ENCODE data around the gene GPI.
"Not testable (repeated sequence)": the region's sequence is repeated elsewhere in the genome, so short reads cannot be mapped to it uniquely, and the experiment has no call there.

Gene GPI

DNA sequence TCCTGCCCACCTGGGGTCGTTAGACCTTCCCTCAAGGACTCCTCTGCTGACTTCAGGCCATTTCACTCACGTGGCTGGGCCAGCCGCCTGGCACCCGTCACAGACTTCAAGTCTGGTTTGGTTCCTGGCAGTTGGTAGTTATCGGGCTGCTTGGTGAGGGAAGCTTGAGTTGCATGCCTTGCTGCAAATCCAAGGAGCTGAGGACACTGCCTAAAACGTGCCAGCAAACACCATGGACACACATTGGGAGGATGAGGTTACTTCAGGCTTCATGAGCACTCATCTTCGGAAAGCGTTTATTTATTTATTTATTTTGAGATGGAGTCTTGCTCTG lies 2.6 kb downstream of the GPI start:
- DNase-seq (ENCODE audit: low read depth in 2 of 2), result no peak

DNA sequence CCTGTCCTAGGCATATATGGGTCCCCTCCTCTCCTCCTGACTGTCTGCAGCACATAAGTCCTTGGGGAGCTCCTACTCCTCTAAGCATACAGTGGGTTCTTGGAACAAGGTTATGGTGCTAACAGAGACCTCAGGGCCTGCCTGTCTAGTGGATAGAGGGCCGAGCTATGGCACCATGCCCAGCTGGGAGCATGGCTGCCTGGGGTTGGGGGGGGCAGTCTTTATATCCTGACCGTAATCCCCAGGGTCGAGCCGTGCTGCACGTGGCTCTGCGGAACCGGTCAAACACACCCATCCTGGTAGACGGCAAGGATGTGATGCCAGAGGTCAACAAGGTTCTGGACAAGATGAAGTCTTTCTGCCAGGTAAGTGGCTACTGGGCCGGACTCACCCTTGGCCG lies 3.3 kb downstream of the GPI start:
- DNase-seq (ENCODE audit: low read depth in 2 of 2), result no peak

DNA sequence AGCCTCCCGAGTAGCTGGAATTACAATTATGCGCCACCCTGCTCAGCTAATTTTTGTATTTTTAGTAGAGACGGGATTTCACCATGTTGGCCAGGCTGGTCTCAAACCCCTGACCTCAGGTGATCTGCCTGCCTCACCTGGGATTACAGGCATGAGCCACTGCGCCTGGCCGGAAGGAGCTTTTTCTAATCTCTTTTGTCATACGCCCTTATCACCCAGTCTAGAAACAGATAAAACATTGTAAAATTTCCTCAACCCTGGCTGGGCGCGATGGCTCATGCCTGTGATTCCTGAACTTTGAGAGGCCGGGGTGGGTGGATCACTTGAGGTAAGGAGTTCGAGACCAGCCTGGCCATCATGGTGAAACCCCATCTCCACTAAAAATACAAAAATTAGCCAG lies 4.2 kb downstream of the GPI start:
- DNase-seq (ENCODE audit: low read depth in 2 of 2), result not testable (repeated sequence)

DNA sequence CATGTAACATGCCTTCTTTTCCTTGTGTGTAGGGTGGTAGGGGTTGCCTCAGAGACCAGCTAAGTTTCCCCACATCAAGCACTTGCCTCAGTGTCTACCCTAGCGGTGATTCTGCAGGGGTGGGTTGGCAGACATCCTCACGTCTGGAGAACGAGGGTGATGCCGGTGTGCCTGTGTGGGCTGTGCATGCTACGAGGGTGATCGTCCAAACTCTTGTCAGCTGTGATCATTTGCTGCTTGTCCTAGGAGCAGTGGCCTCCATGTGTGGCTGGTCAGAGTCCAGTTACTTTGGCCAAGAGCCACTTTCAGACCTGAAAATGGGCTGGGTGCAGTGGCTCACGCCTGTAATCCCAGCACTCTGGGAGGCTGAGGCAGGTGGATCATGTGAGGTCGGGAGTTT lies 5.1 kb downstream of the GPI start:
- no peak for DNase-seq (ENCODE audit: low read depth in 2 of 2)

DNA sequence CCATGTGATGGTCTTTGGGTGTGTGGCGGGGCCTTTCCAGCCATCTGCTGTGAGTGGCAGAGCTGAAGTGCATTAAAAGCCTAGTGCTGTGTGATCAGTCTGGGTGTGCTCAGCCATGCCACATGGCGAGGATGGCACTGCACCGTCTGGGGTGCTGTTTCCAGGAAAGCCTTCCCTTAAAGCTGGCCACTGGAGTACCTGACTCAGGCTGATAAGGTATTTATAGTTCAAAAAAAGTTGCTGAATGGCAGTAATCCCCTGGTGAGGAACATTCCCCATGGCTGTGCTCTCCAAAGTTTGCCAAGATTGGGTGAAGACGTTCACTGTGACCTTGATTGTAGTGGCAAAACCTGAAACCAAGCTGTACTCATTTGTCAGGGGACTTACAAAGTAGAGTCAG lies 6.0 kb downstream of the GPI start:
- no peak for DNase-seq (ENCODE audit: low read depth in 2 of 2)

DNA sequence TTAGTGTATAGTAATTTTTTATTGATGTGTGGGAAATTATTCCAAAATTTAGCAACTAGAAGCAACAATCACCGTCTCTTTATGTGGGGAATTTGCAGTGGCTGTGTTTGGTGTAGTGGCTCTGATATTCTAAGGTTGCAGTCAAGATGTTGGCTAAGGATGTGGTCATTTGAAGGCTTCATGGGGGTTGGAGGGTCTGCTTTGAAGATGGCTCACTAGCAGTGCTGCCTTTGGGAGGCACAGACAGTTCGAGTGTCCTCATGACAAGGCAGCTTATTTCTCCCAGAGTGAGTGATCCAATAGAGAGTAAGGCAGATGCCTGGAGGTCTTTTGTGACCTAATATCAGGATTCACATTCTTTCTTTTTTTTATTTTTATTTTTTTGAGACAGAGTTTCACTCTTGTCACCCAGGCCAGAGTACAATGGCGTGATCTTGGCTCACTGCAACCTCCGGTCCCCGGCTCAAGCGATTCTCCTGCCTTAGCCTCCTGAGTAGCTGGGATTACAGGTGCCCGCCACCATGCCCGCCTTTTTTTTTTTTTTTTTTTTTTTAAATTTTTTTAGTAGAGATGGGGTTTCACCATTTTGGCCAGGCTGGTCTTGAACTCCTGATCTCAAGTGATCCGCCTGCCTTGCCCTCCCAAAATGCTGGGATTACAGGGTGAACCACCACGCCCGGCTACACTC lies 8.7 kb downstream of the GPI start:
- no peak for DNase-seq (ENCODE audit: low read depth in 2 of 2)

DNA sequence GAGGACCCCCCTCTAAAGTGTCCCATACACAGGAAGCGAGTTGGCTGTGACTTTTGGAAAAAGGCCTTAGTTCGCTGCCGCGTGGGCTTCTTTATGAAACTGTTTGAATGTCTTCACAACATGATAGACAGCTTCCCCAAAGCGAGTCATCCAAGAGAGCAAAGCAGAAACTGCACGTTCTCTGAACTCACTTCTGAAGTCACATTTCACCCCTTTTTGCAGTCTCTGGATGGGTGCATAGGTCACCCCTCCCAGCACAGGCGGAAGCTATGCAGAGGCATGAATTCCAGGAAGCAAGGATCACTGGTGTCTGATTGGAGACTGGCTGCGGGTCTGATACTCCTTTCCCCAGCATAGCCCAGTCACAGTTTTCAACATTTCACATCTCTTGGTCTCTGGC lies 10.6 kb downstream of the GPI start:
- no peak for DNase-seq (ENCODE audit: low read depth in 2 of 2)

DNA sequence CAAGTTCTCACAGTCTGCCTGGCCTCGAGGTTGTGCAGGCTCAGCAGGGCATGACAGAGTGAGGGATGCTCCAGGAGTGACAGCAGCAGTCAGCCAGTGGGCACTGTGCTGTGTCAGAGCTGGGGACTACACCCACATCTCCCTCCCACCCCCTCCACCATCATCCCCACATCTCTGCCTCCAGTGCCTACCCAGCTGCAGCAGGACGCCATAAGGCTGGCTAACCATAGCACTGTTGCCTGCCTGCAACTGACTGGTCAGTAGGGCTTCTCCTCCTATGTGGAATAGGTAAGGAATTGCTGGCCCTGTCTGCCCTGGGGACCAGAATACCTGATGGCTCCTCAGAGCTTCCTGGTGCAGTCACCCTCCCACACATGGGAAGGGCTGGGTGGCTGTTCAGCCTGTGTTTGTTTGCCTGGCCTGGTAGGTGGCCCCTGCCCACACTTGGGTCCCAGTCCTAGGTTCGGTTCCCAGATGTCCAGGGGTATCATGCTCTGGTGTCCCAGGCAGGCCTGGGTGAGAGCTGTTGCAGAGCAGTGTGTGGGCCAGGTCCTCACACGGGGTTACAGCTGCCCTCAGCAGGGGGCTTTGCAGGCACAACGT lies 15.7 kb downstream of the GPI start:
- no peak for DNase-seq (ENCODE audit: low read depth in 2 of 2)

DNA sequence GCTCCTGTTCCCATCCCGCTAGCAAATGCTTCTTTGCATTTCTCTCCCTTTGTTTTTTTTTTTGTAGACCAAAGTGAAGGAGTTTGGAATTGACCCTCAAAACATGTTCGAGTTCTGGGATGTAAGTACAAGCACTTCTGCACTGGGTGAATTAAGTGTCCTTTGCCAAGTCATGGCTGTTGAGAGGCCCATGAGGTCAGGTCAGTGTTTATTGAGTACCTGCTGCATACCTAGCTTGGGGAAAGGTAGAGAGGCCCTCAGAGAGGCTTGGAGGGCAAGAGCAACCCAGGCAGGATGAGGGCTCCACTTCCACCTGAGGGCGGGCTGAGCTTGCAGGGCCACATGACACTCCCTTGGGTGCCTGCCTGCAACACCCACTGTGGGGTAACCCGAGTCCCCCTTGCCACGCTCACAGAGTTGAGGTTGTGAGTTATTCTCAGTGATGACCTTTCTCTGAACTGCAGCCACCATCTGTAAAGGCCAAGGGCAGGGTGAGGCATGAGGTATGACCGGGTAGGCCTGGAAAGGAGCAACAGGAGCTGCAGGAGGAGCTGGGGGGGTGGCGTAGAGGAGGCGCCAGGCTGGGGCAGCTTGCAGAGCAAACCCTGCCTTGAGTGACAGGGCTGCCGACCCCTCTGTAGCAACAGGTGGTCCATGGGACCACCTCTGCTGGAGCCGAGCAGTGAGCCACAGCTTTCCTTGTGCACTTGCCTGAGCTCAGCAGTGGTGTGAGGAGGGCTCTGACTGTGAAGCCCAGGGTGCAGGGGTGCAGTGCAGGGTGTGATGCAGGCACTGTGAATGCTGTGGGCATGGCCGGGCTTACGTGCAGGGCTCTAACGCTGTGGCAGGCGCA lies 16.6 kb downstream of the GPI start:
- no peak for DNase-seq (ENCODE audit: low read depth in 2 of 2)

DNA sequence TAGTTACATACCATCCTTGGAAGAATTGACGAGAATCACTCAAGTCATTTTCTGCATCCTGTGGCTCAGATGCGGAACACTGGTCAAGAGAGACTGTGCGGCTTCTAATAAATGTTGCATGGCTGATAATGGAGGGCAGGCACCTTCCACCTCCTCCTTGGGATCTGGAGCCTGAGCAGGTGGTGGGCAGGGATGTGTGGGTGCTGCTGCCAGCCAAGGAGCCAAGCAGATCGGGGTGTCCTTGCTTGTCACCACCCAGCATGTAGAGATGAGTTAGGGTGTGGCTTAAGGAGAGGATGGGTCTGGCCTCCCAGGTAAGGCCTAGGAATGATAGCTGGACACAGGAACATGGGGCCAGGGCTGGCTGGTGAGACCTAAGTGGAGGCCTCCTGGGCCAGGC lies 17.5 kb downstream of the GPI start:
- DNase-seq (ENCODE audit: low read depth in 2 of 2), result no peak

DNA sequence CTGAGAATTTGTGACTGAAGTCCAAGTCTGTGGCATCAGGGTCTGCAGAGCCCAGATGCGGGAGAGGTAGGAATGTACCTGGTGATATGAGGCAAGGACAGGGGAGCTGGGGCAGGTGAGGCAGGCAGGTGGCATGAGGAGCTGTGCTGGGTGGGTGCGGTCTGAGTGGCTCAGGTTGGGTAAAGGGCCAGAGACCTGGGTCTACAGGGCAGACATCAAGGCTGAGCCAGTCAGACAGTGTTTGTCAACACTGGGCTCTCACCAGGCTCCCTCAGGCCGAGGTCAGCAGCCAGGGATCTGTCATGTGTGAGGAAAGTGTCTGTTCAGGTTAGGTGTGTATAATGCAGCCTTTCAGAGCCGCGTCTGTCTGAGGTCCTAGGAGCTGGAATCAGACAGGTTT lies 18.6 kb downstream of the GPI start:
- no peak for DNase-seq (ENCODE audit: low read depth in 2 of 2)

DNA sequence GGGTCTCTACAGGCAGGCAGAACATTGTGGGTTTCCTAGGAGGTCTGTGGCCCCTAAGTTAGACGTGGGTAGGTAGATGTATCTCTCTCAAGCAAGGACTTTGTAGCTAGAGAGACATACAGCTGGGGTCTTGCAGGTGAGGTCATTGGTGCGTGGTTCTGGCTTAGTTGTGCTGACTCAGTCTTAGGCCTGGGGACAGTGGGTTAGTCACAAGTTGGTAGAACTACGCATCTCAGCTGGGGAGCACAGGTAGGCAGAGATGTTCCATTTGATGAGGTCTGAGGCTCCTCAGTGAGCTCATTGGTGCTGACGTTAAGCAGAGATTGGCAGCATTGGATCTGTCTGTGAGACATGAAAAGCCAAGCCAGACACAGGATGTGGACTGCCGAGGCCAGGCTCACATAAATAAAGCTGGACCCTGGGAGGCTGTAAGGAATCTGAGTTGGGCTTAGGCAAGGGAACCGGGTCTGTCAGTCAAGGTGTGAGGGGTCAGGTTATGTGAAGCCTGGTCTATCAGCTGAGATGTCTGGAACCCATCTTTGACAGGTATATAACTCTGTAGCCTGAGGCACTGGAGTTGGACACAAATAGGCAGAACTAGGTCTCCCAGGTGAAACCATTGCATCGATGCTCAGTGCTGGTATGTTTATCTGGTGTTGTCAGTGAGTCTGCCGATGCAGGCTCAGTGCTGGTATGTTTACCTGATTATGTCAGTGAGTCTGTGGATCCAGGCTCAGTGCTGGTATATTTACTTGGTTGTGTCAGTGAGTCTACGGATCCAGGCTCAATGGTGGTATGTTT lies 21.8 kb downstream of the GPI start:
- DNase-seq (ENCODE audit: low read depth in 2 of 2), result no peak

DNA sequence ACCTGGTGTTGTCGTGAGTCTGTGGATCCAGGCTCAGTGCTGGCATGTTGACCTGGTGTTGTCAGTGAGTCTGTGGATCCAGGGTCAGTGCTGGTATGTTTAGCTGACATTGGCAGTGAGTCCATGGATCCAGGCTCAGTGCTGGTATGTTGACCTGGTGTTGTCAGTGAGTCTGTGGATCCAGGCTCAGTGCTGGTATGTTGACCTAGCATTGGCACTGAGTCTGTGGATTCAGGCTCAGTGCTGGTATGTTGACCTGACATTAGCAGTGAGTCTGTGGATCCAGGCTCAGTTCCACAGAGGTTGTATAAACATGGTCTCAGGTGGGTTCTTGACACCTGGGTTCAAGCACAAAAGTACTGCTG lies 22.4 kb downstream of the GPI start:
- no peak for DNase-seq (ENCODE audit: low read depth in 2 of 2)

DNA sequence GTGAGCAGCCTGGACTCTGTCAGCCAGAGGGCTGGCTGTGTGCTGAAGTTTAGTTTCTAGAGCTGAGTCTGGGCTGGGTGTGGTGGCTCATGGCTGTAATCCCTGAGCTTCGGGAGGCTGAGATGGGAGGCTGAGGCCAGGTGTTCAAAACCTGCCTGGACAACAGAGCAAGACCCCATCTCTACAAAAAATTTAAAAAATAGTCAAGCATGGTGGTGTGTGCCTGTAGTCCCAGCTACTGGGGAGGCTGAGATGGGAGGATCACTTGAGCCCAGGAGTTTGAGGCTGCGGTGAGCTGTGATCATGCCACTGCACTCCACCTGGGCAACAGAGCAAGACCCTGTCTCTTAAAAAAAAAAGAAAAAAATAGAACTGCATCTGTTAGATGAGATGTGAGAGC lies 23.7 kb downstream of the GPI start:
- DNase-seq (ENCODE audit: low read depth in 2 of 2), result not testable (repeated sequence)

DNA sequence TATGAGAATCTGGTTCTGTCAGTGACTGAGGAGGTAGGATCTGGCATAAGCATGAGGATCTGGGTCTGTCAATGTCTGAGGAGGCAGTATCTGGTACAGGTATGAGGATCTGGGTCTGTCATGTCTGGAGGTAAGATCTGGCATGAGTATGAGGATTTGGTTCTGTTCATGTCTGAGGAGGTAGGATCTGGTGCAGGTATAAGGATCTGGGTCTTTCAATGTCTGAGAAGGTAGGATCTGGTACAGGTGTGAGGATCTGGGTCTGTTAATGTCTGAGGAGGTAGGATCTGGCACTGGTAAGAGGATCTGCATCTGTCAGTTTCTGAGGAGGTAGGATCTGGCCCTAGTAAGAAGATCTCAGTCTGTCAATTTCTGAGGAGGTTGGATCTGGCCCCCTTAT lies 26.8 kb downstream of the GPI start:
- DNase-seq (ENCODE audit: low read depth in 2 of 2), result no peak

DNA sequence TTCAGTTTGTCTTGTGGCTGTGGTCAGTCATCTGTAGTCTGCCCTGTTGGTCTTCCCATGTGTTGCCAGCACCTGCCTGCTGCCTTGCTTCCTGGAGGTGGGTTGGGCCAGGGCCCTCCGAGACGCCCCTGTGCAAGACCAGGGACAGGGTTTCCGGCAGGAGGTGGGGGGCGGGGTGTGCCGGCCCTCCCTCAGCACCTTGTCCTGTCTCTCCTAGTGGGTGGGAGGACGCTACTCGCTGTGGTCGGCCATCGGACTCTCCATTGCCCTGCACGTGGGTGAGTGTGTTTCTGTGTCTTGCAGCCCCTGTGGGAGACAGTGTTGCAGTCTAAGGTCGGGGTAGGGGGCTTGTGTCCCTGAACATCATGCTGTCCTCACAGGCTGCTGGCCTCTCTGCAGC lies 28.0 kb downstream of the GPI start:
- DNase-seq (ENCODE audit: low read depth in 2 of 2), result no peak

DNA sequence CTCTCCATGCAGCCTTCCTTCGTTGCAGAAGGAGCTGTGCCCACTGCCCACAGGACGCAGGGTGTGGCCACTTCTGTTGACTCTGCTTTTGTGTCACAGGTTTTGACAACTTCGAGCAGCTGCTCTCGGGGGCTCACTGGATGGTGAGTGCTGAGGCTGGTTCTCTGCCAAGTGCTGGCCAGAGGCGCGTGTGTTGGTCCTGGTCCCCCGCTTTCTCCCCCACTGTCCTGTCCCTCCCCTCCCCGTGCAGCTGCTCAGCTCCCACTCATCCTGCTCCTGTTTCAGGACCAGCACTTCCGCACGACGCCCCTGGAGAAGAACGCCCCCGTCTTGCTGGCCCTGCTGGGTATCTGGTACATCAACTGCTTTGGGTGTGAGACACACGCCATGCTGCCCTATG lies 28.6 kb downstream of the GPI start:
- DNase-seq (ENCODE audit: low read depth in 2 of 2), result no peak

DNA sequence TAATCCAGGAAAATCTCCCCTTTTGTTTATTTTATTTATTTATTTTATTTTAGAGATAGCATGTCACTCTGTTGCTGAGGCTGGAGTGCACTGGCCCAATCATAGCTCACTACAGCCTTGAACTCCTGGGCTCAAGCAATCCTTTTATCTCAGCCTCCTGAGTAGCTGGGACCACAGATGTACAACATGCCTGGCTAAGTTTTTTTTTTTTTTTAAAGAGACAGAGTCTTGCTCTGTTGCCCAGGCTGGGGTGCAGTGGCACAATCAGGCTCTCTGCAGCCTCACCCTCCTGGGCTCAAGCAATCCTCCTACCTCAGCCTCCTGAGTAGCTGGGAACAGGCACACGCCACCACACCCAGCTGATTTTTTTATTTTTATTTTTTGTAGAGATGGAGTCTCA lies 32.9 kb downstream of the GPI start:
- DNase-seq (ENCODE audit: low read depth in 2 of 2), result no peak

DNA sequence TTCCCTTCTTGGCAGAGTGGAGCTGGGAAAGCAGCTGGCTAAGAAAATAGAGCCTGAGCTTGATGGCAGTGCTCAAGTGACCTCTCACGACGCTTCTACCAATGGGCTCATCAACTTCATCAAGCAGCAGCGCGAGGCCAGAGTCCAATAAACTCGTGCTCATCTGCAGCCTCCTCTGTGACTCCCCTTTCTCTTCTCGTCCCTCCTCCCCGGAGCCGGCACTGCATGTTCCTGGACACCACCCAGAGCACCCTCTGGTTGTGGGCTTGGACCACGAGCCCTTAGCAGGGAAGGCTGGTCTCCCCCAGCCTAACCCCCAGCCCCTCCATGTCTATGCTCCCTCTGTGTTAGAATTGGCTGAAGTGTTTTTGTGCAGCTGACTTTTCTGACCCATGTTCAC lies 34.9 kb downstream of the GPI start:
- no peak for DNase-seq (ENCODE audit: low read depth in 2 of 2)

DNA sequence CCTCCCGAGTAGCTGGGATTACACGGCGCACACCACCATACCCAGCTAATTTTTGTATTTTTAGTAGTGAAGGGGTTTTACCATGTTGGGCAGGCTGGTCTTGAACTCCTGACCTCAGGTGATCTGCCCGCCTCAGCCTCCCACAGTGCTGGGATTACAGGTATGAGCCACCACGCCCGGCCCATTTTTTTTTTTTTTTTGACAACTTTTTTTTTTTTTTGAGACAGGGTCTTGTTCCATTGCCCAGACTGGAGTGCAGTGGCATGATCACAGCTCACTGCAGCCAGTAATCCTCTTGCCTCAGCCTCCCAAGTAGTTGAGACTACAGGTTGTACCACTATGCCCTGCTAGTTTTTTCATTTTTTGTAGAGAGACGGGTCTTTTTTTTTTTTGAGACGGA lies 35.8 kb downstream of the GPI start:
- not testable (repeated sequence) for DNase-seq (ENCODE audit: low read depth in 2 of 2)

DNA sequence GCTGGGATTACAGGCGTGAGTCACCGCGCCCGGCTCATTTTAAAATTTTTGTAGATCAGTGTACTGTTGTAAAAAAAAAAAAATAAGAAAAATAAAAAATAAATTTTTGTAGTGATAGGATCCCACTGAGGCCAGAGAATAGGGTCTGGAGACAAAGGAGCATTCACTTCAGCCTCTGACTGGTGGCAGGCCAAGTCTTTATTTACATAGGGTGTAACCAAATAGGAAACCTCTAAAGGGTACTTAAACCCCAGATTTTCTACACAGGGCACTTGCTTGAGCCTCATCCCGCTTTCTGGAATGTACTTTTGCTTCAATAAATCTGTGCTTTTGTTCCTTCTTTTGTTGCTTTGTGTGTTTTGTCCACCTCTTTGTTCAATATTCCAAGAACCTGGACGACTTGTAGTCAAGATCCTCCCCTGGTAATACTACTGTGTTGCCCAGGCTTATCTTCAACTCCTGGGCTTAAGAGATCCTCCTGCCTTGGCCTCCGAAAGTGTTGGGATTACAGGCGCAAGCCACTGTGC lies 37.1 kb downstream of the GPI start:
- DNase-seq (ENCODE audit: low read depth in 2 of 2), result no peak

DNA sequence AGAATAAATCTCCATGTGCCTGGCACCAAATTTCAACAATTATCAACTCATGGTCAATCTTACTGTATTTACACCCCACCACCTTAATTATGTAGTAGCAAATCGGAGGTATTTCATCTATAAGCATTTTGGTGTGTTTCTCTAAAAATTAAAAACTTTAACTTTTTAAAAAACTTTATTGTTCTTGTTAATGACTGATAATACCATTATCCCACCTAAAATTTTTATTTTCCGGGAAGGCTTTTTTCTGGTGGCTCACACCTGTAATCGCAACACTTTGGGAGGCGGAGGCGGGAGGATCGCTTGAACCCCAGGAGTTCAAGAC lies 38.8 kb downstream of the GPI start:
- no peak for DNase-seq (ENCODE audit: low read depth in 2 of 2)
